GM10266 (cell line): ENCODE results near the gene ATP5MK.

Experiments
- DNase-seq: peaks from one replicate; pipeline ENCODE4 v3.0.0; 2012; ENCODE audit errors: extremely low spot score
- TF ChIP-seq, protein P1 (sequence below): IDR thresholded peaks from 2 replicates; pipeline ENCODE4 v1.5.1; 2012; ENCODE audit warnings: mild to moderate bottlenecking, low read depth; ENCODE audit not compliant: control insufficient read depth, insufficient read depth; ENCODE audit errors: missing control alignments

The ATP5MK gene, protein sequence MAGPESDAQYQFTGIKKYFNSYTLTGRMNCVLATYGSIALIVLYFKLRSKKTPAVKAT

DNA sequence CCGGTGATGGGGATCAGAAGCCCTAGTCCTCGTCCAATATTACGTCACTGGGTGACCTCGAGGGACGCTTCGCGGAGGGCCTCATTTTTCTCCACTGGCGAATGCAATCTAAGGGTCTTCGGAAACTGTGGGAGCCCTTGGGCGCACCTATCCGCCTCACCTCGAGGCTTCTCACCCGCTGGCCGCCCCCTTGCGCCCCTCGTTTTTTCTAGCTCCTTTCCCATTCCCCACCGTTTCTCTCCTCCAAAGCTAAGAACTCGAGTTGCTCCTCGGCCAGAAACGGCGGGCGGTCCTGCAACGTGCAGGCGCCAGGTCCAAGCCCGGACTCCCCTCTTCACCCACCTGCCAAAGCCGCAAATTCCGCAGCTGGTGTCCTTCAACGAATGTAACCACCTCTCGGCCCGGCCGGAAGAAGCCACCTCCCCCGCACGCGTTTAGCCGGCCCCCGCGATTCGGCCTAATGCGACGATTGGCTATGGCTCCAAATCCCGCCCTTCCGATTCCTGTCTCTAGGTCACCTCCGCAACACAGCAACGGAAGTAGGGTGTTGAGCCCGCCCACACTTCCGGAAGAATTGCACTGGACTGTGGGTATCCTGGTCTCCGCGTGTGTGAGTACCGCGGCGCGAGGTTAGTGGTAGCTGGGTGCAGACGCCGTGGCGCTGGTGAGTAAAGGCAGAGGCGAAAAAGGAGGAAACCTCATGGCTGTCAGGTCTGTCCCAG is at the start of gene ATP5MK, which contains the start of gene PDCD11:
ATP5MK (minus strand) TSS at position 409 of the 722 bp plus-strand sequence. CDS start 4,018 bp downstream, outside the sequence.
PDCD11 (plus strand) TSS at position 560 of the 722 bp plus-strand sequence. CDS start 1,801 bp downstream, outside the sequence.
- peak; percentile 91 for DNase-seq
- TF ChIP-seq, protein P1, sequence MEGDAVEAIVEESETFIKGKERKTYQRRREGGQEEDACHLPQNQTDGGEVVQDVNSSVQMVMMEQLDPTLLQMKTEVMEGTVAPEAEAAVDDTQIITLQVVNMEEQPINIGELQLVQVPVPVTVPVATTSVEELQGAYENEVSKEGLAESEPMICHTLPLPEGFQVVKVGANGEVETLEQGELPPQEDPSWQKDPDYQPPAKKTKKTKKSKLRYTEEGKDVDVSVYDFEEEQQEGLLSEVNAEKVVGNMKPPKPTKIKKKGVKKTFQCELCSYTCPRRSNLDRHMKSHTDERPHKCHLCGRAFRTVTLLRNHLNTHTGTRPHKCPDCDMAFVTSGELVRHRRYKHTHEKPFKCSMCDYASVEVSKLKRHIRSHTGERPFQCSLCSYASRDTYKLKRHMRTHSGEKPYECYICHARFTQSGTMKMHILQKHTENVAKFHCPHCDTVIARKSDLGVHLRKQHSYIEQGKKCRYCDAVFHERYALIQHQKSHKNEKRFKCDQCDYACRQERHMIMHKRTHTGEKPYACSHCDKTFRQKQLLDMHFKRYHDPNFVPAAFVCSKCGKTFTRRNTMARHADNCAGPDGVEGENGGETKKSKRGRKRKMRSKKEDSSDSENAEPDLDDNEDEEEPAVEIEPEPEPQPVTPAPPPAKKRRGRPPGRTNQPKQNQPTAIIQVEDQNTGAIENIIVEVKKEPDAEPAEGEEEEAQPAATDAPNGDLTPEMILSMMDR: peak; percentile 20

DNA sequence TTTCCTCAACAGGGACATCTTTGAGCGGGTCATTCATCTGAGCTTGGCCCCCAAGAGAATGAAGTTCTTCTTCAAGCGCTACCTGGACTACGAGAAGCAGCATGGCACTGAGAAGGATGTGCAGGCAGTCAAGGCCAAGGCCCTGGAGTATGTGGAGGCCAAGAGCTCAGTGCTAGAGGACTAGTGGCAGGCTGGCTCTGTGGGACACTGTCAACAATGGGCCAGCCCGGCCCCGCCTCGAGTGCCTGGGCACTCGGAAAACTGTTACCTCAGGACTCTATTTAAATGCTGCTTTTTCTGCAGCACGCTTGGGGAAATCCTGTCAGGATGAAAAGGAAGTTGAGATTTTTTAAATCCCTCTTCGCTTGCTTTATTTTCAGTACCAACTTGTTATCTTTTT is 49.1 kb upstream of the ATP5MK start:
- DNase-seq: no peak
- TF ChIP-seq, protein P1: no peak

DNA sequence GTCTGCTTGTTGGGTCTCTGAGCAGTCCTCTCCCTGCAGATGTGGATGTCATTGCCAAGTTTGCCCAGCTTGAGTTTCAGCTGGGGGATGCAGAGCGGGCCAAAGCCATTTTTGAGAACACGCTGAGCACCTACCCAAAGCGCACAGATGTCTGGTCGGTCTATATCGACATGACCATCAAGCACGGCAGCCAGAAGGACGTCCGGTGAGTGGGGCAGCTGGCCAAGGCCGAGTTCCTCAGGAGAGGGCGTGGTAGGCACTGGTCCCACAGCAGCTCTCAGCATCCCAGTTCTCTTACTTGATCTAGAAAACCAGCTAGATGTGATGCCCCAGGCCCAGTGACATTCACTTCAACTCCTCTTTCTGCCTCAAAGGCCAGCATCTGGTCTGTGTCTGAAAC is 48.2 kb upstream of the ATP5MK start:
- TF ChIP-seq, protein P1: no peak
- no peak for DNase-seq

DNA sequence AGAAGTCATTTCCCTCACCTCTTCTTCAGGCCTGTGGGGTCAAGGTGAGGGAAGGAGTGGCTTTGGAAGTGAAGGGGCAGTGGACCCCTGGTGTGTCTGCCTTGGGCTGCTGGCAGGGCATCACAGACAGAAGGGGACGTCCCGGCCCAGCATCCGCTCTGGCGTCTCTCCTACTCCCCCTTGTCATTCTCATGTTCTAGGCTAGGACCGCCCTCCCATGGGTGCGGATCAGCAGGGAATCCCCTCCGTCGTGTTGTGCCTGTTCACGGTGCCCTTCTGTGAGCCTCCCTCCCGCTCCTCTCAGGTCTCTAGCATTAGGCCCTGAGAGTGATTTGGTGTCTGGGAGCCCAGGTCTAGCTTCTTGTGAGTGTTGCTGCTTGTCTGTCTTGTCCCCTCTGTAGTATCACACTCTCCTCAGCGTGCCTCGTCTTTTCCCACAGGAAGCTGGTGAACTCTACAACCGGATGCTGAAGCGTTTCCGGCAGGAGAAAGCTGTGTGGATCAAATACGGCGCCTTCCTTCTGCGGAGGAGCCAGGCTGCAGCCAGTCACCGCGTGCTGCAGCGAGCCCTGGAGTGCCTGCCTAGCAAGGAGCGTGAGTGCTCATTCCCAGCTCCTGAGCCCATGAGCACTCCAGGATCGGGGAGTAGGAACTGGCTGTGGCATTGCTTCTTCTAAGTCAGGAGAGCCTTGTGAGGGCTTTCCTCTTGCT is 47.4 kb upstream of the ATP5MK start:
- TF ChIP-seq, protein P1: no peak
- DNase-seq: no peak

- TF ChIP-seq, protein P1: no peak
- DNase-seq: no peak
Observed at GRCh38 chr10:103442031-103442461, 45.8 kb upstream of the ATP5MK start.

DNA sequence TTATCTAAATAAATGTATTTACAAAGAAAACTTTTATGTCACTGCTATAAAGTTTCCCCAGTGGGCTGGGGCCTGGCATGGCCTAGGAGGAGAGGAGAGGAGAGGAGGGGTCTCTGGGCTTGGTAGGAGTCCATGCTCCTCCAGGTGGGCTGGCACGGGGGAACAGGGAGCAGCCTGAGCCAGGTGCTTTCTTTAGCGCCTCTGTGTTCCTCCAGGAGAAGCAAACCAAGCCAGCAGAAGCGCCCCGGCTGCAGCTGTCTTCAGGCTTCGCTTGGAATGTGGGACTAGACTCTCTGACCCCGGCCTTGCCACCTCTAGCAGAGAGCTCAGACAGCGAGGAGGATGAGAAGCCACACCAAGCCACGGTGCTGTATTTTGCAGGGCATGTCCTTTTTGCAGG is 45.3 kb upstream of the ATP5MK start:
- DNase-seq: no peak
- TF ChIP-seq, protein P1: no peak
